LNCAP (cell line): ENCODE results near the gene GCK.

Source experiments
- CTCF ChIP-seq: fragments of 450-650 bp; IDR thresholded peaks from 2 replicates; pipeline ENCODE4 v1.5.1; 2017; ENCODE audit warnings: mild to moderate bottlenecking

The GCK gene

GRCh38 chr7:44148961-44149536, 40.2 kb downstream of the GCK start:
- no peak for TF ChIP-seq CTCF

GRCh38 chr7:44148166-44148565, 41.1 kb downstream of the GCK start:
- TF ChIP-seq CTCF, result no peak

- no peak for TF ChIP-seq CTCF
These were observed 41.9 kb downstream of the GCK start for GRCh38 chr7:44147026-44147991.

- TF ChIP-seq CTCF, result no peak
These were observed 43.0 kb downstream of the GCK start for GRCh38 chr7:44145969-44146911.

GRCh38 chr7:44145479-44145968, 43.7 kb downstream of the GCK start:
- TF ChIP-seq CTCF, result no peak

- TF ChIP-seq CTCF, result no peak
These were observed 44.2 kb downstream of the GCK start for GRCh38 chr7:44144968-44145478.
